ENCODE results near the gene BTBD17. TPM values are rescaled to one million over a fixed set of nuclear protein-coding genes. Genes with fewer than 3 reads are reported as not detected.

The BTBD17 gene
- total RNA-seq, 1 donor from 2014 or later, result not detected

DNA sequence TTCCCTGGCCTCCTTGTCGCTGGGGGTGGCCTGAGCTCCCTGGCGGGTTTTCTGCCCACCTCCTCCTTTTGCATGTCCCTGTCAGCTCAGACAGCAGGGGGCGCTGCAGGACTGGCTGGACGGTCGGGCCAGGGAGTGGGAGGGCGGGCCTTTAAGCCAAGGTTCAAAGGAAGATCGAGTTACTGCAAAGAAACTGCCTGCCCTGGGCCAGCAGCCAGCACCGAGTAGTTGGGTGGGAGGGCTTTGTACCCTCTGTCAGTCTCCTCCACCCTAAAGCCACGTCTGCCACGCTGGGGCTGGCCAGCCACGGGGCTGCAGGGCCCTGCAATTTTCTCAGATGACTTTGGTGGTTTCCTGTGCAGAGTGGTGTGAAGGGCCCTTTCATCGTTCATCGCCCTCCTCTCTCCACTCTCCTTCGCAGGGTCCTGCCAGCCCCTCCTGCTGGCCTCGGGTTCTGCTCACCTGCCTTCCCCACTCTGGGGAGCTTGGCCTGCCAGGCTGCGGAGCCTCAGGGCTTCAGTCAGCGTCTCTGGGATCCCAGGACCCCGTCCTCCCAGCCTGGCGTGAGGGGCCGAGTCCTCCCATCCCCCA lies 17.9 kb upstream of the BTBD17 start:
- H3K9me3 Mint-ChIP-seq, result no peaks in the 10 kb centered on the region

DNA sequence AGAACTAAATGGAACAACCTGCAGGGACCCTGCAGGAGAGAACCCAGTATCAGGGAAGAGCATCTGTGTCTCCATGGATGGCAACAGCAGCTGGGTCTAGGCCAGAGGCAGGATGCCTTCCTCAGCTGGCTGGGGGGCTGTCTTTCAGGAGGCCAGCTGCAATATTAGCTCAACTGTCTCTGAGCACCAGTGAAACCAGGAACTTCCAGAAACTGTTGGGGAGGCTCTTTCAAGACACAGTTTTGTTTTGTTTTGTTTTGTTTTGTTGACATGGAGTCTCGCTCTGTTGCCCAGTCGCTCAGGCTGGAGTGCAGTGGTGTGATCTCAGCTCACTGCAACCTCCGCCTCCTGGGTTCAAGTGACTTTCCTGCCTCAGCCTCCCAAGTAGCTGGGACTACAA lies 13.2 kb upstream of the BTBD17 start:
- no peak overlapping the region for H3K4me3 Mint-ChIP-seq
- no peaks in the 10 kb centered on the region for H3K9me3 Mint-ChIP-seq
- no peaks in the 10 kb centered on the region for H3K4me1 Mint-ChIP-seq
- peaks cover 2% of the 10 kb centered on the region for H3K27me3 Mint-ChIP-seq
- no peaks in the 10 kb centered on the region for H3K36me3 Mint-ChIP-seq (ENCODE audit: low read depth)
- intact Hi-C loops (cut with micrococcal nuclease), result loop anchor here (5.0 kb wide), 1 partner anchor 227 kb away; no protein-coding TSS in a partner anchor
- H3K27ac Mint-ChIP-seq, result no peak overlapping the region
- no peak for DNase-seq

More for the DNA sequence above, 17.9 kb upstream of the BTBD17 start:
- Mint-ChIP-seq H3K27me3 (peaks cover 5% of the 10 kb centered on the region), H3K4me3 (no peak overlapping the region), H3K27ac (no peak overlapping the region), H3K4me1 (peaks cover 3% of the 10 kb centered on the region), H3K36me3 (ENCODE audit: low read depth) (no peaks in the 10 kb centered on the region)
- DNase-seq, result peak; percentile 97
- intact Hi-C loops (cut with micrococcal nuclease), result loop anchor here (1.0 to 5.0 kb wide), 4 partner anchors 78 to 223 kb away; no protein-coding TSS in a partner anchor

DNA sequence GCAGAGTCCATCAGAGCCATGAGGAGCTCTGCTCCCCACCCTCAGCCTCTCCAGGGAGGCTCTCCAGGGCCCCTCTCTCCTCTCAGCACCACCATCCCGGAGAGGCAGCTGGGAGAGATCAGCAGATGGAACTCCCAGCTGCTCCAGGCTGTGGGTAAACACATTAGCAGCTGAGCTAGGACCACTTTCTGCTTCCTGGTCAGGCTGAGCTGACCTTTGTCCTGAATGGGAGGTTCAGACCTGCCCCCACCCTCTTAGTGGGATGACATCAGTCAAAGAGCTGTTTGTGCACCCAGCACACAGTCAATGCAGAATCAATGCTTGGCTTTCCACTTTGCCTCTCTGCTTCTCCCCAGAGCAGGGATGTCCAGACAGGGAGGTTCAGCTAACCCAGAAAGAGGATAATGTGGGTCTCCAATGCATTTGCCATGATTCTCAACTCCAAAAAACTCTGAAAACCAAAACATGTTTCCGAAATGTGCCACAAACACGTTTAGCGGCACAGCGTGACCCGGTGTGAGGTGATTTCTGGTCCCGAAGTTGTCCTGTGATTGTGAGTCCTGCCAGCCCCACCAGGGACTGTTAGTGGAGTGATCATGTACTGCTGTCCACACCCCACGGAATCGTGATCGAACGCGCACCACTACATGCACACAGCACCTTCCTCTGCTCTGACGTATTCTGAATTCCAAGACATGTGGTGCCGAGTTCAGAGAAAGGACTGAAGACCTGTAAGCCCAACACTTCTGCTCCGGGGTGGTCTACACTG lies 12.4 kb upstream of the BTBD17 start:
- Mint-ChIP-seq H3K27ac (no peak overlapping the region), H3K27me3 (peaks cover 2% of the 10 kb centered on the region), H3K36me3 (ENCODE audit: low read depth) (no peaks in the 10 kb centered on the region), H3K9me3 (no peaks in the 10 kb centered on the region), H3K4me3 (no peak overlapping the region), H3K4me1 (peaks cover 6% of the 10 kb centered on the region)
- no peak for DNase-seq
- intact Hi-C loops (cut with micrococcal nuclease), result no loop called here

DNA sequence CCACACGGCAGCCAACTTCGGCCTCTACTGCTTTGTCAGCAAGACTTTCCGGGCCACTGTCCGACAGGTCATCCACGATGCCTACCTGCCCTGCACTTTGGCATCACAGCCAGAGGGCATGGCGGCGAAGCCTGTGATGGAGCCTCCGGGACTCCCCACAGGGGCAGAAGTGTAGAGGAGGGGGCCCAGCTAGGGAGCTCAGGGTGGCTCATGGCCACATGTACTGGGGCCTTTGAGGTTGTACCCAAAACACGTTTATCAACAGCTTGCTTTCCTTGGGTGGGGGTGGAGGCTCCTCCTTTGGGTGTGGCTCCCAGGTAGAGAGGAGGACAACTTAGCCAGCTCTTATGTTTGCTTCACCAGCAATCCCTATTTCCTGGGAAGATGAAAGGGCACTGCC lies 10.8 kb upstream of the BTBD17 start:
- H3K27me3 Mint-ChIP-seq, result peaks cover 4% of the 10 kb centered on the region
- no peak for DNase-seq
- H3K4me3 Mint-ChIP-seq, result no peak overlapping the region
- H3K9me3 Mint-ChIP-seq, result no peaks in the 10 kb centered on the region
- H3K27ac Mint-ChIP-seq, result no peak overlapping the region
- intact Hi-C loops (cut with micrococcal nuclease), result no loop called here
- H3K36me3 Mint-ChIP-seq (ENCODE audit: low read depth), result no peaks in the 10 kb centered on the region
- peaks cover 14% of the 10 kb centered on the region for H3K4me1 Mint-ChIP-seq

DNA sequence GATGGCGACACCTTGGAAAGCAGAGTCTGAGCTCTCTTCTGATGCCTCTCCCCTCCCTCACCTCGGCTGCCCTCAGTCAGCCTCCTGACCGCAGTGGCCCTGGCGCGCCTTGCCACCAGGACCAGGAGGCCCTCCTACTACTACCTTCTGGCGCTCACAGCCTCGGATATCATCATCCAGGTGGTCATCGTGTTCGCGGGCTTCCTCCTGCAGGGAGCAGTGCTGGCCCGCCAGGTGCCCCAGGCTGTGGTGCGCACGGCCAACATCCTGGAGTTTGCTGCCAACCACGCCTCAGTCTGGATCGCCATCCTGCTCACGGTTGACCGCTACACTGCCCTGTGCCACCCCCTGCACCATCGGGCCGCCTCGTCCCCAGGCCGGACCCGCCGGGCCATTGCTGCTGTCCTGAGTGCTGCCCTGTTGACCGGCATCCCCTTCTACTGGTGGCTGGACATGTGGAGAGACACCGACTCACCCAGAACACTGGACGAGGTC lies 10.0 kb upstream of the BTBD17 start:
- Mint-ChIP-seq H3K27me3 (peaks cover 4% of the 10 kb centered on the region), H3K27ac (no peak overlapping the region), H3K36me3 (ENCODE audit: low read depth) (no peaks in the 10 kb centered on the region), H3K4me1 (peaks cover 14% of the 10 kb centered on the region), H3K9me3 (no peaks in the 10 kb centered on the region), H3K4me3 (no peak overlapping the region)
- no peak for DNase-seq
- intact Hi-C loops (cut with micrococcal nuclease), result no loop called here

DNA sequence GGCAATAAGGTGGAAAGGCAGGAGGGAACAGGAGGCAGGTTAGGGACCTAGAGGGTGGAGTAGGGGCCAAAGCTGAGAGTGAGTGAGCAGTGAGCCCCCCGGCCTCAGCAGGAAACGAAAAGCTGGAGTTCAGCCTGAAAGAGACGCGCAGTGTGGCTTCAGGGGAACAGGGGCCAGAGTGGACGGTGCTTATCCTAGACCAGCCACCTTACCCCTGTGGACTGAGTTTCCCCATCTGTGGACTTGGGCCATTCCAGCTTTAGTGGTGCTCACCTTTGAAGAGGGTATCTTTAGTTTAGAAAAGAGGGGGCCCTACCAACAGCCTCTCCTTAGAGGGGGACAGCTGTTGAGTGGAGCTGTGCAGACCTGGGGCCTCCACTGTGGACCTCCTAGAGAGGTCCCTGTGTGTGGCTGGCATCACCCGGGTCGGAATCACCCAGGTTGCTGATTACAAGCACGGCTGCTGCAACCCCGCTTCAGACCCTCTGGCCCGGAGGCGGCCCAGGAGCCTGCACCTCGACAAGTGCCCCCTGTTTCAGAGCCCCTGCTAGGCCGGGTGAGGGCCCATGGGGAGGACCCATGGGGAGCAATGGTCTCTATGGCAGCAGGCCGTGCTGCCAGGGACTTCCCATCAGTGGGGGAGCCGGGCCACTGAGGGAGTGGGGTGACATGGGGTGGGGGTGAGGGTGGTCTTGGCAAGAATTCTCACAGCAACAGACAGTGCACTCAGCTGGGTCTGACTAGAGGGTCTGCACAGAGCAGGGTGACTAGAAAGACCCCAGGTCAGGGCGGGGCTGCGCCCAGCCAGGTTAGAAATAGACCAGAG lies 8.2 kb upstream of the BTBD17 start:
- Mint-ChIP-seq H3K9me3 (no peaks in the 10 kb centered on the region), H3K27ac (no peak overlapping the region), H3K27me3 (peaks cover 4% of the 10 kb centered on the region), H3K4me3 (peak overlapping the region; percentile 58), H3K36me3 (ENCODE audit: low read depth) (no peaks in the 10 kb centered on the region), H3K4me1 (peaks cover 14% of the 10 kb centered on the region)
- intact Hi-C loops (cut with micrococcal nuclease), result no loop called here
- no peak for DNase-seq

DNA sequence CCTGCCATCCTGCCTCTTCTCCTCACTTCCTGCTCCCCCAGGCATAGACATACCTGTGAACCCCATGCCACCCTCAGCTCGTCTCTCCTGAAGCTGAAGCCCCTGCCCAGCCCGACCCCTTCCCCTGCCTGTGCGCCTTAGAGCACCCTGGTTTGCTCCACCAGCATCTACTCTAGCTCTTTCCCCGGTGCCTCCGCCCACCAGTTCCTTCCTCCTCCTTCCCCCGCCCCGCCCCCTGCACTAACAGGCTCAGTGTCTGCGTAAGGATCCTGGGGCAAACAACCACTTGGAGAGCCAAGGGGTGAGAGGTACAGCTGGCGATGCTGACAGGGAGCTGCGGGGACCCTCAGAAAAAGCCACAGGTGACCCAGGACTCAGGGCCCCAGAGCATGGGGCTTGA lies 7.6 kb upstream of the BTBD17 start:
- intact Hi-C loops (cut with micrococcal nuclease), result no loop called here
- H3K9me3 Mint-ChIP-seq, result no peaks in the 10 kb centered on the region
- H3K4me3 Mint-ChIP-seq, result peak overlapping the region; percentile 58
- H3K36me3 Mint-ChIP-seq (ENCODE audit: low read depth), result no peaks in the 10 kb centered on the region
- DNase-seq, result peak; percentile 86
- peaks cover 14% of the 10 kb centered on the region for H3K4me1 Mint-ChIP-seq
- H3K27me3 Mint-ChIP-seq, result peaks cover 4% of the 10 kb centered on the region
- H3K27ac Mint-ChIP-seq, result no peak overlapping the region

DNA sequence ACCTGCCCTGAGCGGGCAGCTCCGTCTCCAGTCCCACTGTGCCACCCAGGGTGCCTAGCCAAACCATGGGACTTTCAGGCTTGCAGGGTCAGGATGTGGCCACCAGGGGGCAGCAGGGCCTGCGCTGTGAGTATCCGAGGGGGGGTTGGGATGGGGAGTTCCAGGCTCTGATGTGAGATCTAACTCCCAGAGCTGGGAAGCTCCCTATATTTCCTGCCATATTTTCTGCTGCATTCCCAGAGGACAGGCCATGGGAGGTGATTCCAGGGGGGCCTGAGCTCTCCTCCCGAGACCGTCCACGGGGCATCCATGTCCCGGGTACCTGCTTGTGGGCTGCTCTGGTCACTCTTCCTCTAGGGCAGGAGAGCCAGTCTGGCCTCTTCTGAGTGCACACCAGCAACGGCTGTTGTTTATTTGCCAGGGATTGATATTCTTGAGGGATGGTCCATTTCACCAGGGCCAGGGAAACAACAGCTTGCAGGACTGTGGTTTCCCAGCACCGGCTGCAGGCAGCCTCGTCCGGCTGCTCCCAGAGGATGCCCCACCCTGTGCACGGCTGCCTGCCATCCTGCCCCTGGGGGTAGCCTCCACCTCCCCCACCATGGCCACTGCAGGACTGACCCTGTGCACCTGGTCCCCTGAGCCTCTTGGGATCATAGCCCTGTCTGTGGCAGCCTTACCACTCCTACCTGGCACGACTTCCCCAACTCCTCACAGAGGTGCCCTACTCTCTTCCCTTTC lies 6.8 kb upstream of the BTBD17 start:
- peak; percentile 92 for DNase-seq
- Mint-ChIP-seq H3K36me3 (ENCODE audit: low read depth) (no peaks in the 10 kb centered on the region), H3K27me3 (peaks cover 4% of the 10 kb centered on the region), H3K9me3 (no peaks in the 10 kb centered on the region), H3K4me1 (peaks cover 14% of the 10 kb centered on the region), H3K27ac (no peak overlapping the region), H3K4me3 (peak overlapping the region; percentile 58)
- intact Hi-C loops (cut with micrococcal nuclease), result loop anchor here (1.0 kb wide), 2 partner anchors 89 to 165 kb away; no protein-coding TSS in a partner anchor

DNA sequence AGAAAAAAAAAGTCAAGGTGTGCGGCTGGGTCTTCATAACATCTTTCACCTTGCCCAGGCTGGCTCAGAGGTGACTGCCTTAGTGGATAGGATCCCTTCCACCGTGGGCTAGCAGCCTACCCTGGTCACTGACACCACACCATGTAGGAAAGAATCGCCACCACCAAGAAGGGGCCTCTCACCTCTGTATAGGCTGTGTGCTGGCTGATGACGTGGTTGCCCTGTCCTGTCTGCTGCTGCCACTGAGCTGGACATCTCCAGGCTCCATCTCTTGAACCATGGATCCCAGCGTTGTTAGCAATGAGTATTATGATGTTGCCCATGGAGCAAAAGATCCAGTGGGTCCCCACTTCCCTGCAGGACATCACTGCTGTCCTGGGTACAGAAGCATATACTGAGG lies 5.5 kb upstream of the BTBD17 start, which contains the start of gene GPR142:
TSS of gene GPR142 (plus strand) at position 301 of the 400 bp plus-strand sequence. CDS start 2,035 bp downstream, outside the sequence.
- peaks cover 8% of the 10 kb centered on the region for H3K27me3 Mint-ChIP-seq
- H3K4me1 Mint-ChIP-seq, result peaks cover 14% of the 10 kb centered on the region
- no peaks in the 10 kb centered on the region for H3K36me3 Mint-ChIP-seq (ENCODE audit: low read depth)
- no peak within 1 kb of the TSS for H3K27ac Mint-ChIP-seq
- DNase-seq, result no peak
- no peaks in the 10 kb centered on the region for H3K9me3 Mint-ChIP-seq
- intact Hi-C loops (cut with micrococcal nuclease), result no loop called here
- no peak within 1 kb of the TSS for H3K4me3 Mint-ChIP-seq

DNA sequence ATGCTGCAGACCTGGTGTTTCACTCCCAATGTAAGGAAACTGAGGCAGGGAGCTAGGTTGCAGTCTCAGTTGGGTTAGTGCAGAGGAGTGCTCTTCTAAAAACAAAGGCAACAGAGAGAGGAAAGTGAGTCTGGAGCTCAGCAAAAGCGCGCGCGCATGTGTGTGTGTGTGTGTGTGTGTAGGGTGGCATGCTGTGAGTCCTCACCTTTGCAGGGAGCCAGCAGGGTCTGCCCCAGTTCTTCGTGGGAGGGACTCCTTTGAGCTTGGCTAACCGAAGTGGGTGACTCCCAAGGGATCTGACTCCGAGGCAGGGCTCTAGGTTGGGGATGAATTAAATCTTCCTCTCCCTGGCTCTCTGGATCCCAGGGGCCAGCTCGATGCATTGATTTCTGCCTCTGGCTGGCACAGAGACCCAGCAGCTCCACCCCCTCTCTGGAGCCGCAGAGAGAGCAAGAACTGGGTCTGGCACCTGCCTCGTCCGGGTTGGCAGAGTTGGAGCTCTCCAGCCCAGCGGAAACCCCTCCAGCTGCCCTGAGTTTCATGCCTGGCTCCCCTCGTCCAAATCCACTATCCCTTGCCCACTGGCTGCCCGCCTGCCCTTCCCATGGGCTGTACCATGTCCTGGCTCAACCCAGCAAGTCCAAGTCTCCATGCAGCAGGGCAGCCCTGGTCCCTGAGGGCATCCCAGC lies 1.3 kb upstream of the BTBD17 start:
- Mint-ChIP-seq H3K27ac (no peak overlapping the region), H3K9me3 (no peaks in the 10 kb centered on the region), H3K27me3 (peaks cover 15% of the 10 kb centered on the region), H3K4me3 (no peak overlapping the region), H3K36me3 (ENCODE audit: low read depth) (peaks cover 2% of the 10 kb centered on the region), H3K4me1 (peaks cover under 1% of the 10 kb centered on the region)
- DNase-seq, result no peak
- intact Hi-C loops (cut with micrococcal nuclease), result no loop called here

DNA sequence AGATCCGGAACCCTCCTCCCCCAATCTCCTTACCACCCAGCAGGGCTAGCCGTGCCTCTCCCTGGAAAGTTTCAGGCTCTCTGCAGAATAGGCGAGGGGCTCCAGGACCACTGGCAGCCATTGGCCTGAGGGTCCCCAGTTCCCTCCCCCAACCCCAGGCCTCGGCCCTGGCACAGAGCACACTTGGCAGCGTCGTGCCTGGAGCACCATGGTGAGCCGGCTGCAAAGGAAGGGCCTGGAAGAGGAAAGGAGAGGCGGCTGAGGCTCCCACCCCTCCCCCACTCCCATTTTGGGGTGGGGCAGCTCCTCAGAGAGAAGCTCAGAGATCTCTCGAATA lies 369 bp upstream of the BTBD17 start:
- Mint-ChIP-seq H3K27me3 (peaks cover 16% of the 10 kb centered on the region), H3K9me3 (no peaks in the 10 kb centered on the region), H3K27ac (no peak overlapping the region), H3K4me3 (no peak overlapping the region), H3K36me3 (ENCODE audit: low read depth) (peaks cover 2% of the 10 kb centered on the region), H3K4me1 (peaks cover 2% of the 10 kb centered on the region)
- DNase-seq, result no peak
- intact Hi-C loops (cut with micrococcal nuclease), result no loop called here

DNA sequence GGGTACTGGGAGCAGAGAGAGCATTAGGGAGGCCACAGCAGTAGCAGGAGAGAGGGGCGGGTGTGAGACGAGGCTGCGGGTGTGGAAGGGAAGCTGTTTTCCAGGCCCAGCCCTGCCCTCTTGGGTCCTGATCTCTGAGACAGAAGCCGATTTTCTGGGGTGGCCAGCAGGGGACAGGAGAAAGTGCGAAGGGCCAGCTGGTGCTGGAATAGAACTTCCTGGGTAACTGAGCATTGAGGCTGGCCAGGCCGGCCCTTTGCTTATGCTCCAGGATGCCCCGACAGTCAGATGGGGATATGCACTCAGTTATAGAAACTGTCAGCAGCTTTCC lies 804 bp downstream of the BTBD17 start:
- peaks cover 2% of the 10 kb centered on the region for H3K36me3 Mint-ChIP-seq (ENCODE audit: low read depth)
- no peak overlapping the region for H3K4me3 Mint-ChIP-seq
- no peak overlapping the region for H3K27ac Mint-ChIP-seq
- H3K4me1 Mint-ChIP-seq, result peaks cover 2% of the 10 kb centered on the region
- H3K9me3 Mint-ChIP-seq, result no peaks in the 10 kb centered on the region
- DNase-seq, result no peak
- intact Hi-C loops (cut with micrococcal nuclease), result no loop called here
- peaks cover 22% of the 10 kb centered on the region for H3K27me3 Mint-ChIP-seq

DNA sequence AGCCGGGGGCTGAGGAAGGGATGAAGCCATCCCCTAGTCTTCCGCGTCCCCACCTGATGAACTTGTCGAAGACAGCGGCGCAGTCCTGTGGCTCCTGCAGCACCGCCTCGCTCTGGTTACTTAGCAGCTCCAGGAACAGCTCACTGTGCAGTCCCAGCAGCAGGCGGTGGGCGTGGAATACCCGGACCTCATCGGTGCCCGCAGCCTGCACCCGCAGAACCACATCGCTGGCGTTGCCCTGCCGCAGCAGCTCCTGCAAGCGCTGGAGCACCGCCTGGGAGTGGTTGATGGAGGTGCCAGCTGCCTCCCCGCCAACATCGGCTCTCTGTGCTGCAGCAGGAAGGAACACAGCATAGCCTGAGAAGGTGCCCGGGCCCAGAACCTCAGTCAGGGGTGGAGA lies 1.8 kb downstream of the BTBD17 start:
- Mint-ChIP-seq H3K36me3 (ENCODE audit: low read depth) (peaks cover 2% of the 10 kb centered on the region), H3K4me3 (no peak overlapping the region), H3K4me1 (peaks cover 2% of the 10 kb centered on the region), H3K27me3 (peaks cover 30% of the 10 kb centered on the region), H3K27ac (no peak overlapping the region), H3K9me3 (no peaks in the 10 kb centered on the region)
- intact Hi-C loops (cut with micrococcal nuclease), result no loop called here
- DNase-seq, result no peak

Measured in activated CD4-positive, alpha-beta T cell treated with anti-CD3 and anti-CD28 coated beads, Interleukin-2, amount 10 ng/mL, durations not matched to agents 24 days and 14 days (primary cell).